ENCODE data around the gene IL34.

GRCh38 chr16:70614208-70614951 lies 32.0 kb upstream of the IL34 start:
- no peak for TF ChIP-seq MAX (IDR thresholded peaks at IDR 0.05)
- no peak for TF ChIP-seq CTCF (IDR thresholded peaks at IDR 0.05; ENCODE audit: low read depth, low read length, missing input control)
- no peak for TF ChIP-seq RAD21 (IDR thresholded peaks at IDR 0.05)
- TF ChIP-seq JUND (IDR thresholded peaks at IDR 0.05) = no peak
- no peak for TF ChIP-seq YY1 (IDR thresholded peaks at IDR 0.05)
